GM18519 (cell line): Measurements from ENCODE around the gene CLK4.

Experiments used
- ATAC-seq: cut with Tn5 transposase; IDR thresholded peaks from one replicate; pipeline ENCODE4 v1.9.1; 2021; ENCODE audit warnings: mild to moderate bottlenecking, moderate library complexity; ENCODE audit not compliant: unreplicated experiment, low FRiP score

The CLK4 gene

GRCh38 chr5:178560911-178561310 lies 65.9 kb downstream of the CLK4 start:
- ATAC-seq: no peak

- no peak for ATAC-seq
Measured at GRCh38 chr5:178557416-178557815, 69.4 kb downstream of the CLK4 start.

GRCh38 chr5:178555771-178556211 lies 71.1 kb downstream of the CLK4 start:
- ATAC-seq: no peak

- ATAC-seq: no peak
Measured at GRCh38 chr5:178555005-178555404, 71.8 kb downstream of the CLK4 start.

GRCh38 chr5:178554311-178554710 lies 72.5 kb downstream of the CLK4 start:
- no peak for ATAC-seq

GRCh38 chr5:178553517-178553916 lies 73.3 kb downstream of the CLK4 start:
- ATAC-seq: no peak
